ENCODE results near the gene SLC25A11.
A peak's percentile ranks its signal among the peaks of the same experiment; 100 is the strongest.
"Not testable (repeated sequence)": the region's sequence is repeated elsewhere in the genome, so short reads cannot be mapped to it uniquely, and the experiment has no call there.

The SLC25A11 gene

GRCh38 chr17:4920351-4921048 is 19.3 kb downstream of the SLC25A11 start:
- no peak for DNase-seq (ENCODE audit: low read depth in 2 of 2)

- DNase-seq (ENCODE audit: low read depth in 2 of 2), result no peak
Measured at GRCh38 chr17:4919511-4920047, 20.3 kb downstream of the SLC25A11 start.

- DNase-seq (ENCODE audit: low read depth in 2 of 2), result not testable (repeated sequence)
Measured at GRCh38 chr17:4914551-4914950, 25.3 kb downstream of the SLC25A11 start.

GRCh38 chr17:4913994-4914393 is 25.9 kb downstream of the SLC25A11 start:
- no peak for DNase-seq (ENCODE audit: low read depth in 2 of 2)

- DNase-seq (ENCODE audit: low read depth in 2 of 2), result peak; percentile 47 to 62
Measured at GRCh38 chr17:4908711-4909496, 30.9 kb downstream of the SLC25A11 start.

GRCh38 chr17:4908301-4908700 is 31.5 kb downstream of the SLC25A11 start:
- no peak for DNase-seq (ENCODE audit: low read depth in 2 of 2)

GRCh38 chr17:4906642-4907041 is 33.2 kb downstream of the SLC25A11 start:
- not testable (repeated sequence) for DNase-seq (ENCODE audit: low read depth in 2 of 2)

- DNase-seq (ENCODE audit: low read depth in 2 of 2), result peak; percentile 69 to 73
Measured at GRCh38 chr17:4903051-4903818, 36.6 kb downstream of the SLC25A11 start, which contains the start of gene CHRNE. Gene CHRNE, minus strand, starts transcription at chr17:4903098. Its CDS starts 35 bp downstream, at chr17:4903063.

GRCh38 chr17:4902540-4902939 is 37.3 kb downstream of the SLC25A11 start:
- no peak for DNase-seq (ENCODE audit: low read depth in 2 of 2)

GRCh38 chr17:4901648-4902344 is 38.0 kb downstream of the SLC25A11 start:
- no peak for DNase-seq (ENCODE audit: low read depth in 2 of 2)

- DNase-seq (ENCODE audit: low read depth in 2 of 2), result no peak
Measured at GRCh38 chr17:4901108-4901647, 38.7 kb downstream of the SLC25A11 start.

GRCh38 chr17:4900231-4901107 is 39.4 kb downstream of the SLC25A11 start:
- DNase-seq (ENCODE audit: low read depth in 2 of 2), result no peak

GRCh38 chr17:4899341-4900230 is 40.3 kb downstream of the SLC25A11 start, which contains the start of gene C17orf107:
Gene C17orf107, plus strand, starts transcription at chr17:4899536. Its CDS starts 227 bp downstream, at chr17:4899763.
- DNase-seq (ENCODE audit: low read depth in 2 of 2), result peak; percentile 93 to 96

GRCh38 chr17:4898927-4899326 is 40.9 kb downstream of the SLC25A11 start:
- DNase-seq (ENCODE audit: low read depth in 2 of 2), result no peak

GRCh38 chr17:4898351-4898750 is 41.5 kb downstream of the SLC25A11 start:
- no peak for DNase-seq (ENCODE audit: low read depth in 2 of 2)

GRCh38 chr17:4897785-4898184 is 42.1 kb downstream of the SLC25A11 start:
- no peak for DNase-seq (ENCODE audit: low read depth in 2 of 2)

GRCh38 chr17:4897198-4897687 is 42.6 kb downstream of the SLC25A11 start:
- DNase-seq (ENCODE audit: low read depth in 2 of 2), result no peak

GRCh38 chr17:4896332-4897197 is 43.3 kb downstream of the SLC25A11 start:
- DNase-seq (ENCODE audit: low read depth in 2 of 2), result no peak

Data from stimulated activated CD4-positive, alpha-beta T cell treated with anti-CD3 and anti-CD28 coated beads, Interleukin-4, amount 100 ng/mL, for 48 hours (primary cell).